CD4-positive, alpha-beta T cell treated with Interleukin-12 subunit alpha and Interleukin-12 subunit beta, for 1 hour (primary cell): ENCODE results near the gene GPR22.
A peak's percentile ranks its signal among the peaks of the same experiment; 100 is the strongest.

Experiments used
- DNase-seq: peaks from one replicate; pipeline ENCODE4 v3.0.0-alpha.2; 2020

GPR22 gene, protein sequence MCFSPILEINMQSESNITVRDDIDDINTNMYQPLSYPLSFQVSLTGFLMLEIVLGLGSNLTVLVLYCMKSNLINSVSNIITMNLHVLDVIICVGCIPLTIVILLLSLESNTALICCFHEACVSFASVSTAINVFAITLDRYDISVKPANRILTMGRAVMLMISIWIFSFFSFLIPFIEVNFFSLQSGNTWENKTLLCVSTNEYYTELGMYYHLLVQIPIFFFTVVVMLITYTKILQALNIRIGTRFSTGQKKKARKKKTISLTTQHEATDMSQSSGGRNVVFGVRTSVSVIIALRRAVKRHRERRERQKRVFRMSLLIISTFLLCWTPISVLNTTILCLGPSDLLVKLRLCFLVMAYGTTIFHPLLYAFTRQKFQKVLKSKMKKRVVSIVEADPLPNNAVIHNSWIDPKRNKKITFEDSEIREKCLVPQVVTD

GRCh38 chr7:107469929-107470328 lies at the start of gene GPR22:
Gene GPR22 (plus strand): TSS chr7:107470057. CDS start chr7:107474061, 4,004 bp downstream.
- no peak for DNase-seq

DNA sequence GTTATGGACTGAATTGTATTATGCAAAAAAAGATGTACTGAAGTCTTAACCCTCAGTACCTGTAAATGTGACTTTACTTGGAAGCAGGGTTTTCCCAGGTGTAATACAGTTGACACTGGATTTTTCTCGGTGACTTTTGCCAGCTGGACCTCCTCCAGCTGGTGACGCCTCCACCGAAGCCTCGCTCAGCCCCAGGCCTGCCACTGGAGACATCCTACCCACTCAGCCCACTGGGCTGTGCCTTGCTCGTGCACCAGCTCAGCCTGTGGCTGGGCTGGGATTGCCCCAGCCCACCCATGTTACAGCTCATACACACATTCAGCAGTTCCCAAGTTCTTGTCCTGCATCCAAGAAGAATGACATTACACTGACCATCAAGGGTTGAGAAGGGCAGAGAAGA lies 42.4 kb upstream of the GPR22 start:
- DNase-seq, result no peak

DNA sequence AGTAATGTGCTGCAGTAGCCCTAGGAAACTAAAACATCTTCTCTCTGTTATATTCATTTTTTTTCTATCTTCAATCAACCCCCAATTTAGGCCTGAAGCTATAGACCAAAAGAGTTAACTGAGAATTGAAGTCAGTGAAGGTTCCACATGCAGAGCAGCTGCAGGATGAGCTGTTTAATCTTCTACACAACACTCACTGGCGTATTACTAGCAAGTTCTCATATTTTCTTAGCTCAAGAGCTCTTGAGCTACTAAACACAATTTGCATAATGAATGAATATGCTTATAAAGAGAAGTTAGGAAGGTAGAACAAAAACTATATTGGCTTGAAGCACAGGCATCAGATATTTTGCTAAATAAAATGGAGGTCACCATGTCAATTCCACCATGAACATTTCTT lies 41.2 kb upstream of the GPR22 start:
- DNase-seq, result no peak

DNA sequence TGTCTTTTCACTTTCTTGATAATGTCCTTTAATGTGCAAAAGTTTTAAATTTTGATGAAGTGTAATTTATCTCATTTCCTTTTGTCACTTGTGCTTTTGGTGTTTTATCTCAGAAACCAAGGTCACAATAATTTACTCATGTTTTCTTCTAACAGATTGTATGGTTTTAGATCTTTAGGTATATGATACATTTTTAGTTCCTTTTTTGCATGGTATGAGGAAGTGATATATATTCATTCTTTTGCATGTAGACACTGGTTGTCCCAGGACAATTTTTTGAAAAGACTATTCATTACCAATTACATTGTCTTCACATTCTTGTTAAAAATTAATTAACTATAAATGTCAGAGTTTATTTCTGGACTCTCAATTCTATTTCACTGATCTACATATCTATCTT lies 39.8 kb upstream of the GPR22 start:
- DNase-seq, result no peak

DNA sequence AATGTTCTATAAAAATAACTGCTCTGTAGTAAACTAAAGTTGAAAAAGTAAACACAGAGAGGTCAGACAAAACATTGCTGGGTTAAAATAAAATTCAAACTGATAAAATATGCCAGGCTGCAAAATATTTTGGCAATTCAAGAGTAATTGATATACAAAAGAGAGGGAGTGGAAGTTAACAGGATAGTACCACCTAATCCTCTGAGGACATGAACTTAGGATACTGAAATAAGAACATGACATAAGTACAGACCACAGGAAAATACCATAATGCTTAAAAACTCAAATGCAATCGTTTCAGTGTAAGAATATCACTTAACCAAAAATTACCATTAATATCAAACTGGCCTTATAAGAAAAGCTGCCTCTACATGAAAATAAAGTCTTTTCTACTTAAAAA lies 37.6 kb upstream of the GPR22 start:
- no peak for DNase-seq

GRCh38 chr7:107435749-107436148 lies 34.1 kb upstream of the GPR22 start:
- DNase-seq, result no peak

DNA sequence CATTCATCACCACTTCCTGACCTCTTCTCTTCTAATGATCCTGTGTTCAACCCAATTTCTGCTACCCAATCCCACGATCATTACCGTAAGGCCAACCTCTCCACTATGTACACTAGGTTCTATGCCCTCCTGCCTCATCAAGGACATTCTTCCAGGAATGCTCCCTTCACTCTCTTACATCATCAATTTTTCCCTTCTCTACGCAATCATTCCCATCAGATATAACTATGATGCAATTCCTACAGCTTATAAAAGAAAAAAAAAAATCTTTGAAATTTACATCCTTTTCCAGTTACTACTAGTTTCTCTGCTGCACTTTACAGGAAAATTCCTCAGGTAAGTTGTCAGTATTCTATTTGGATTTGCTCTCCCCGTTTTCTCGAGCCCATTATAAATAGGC lies 30.8 kb upstream of the GPR22 start:
- no peak for DNase-seq

GRCh38 chr7:107441581-107442422 lies 28.1 kb upstream of the GPR22 start:
- DNase-seq, result no peak

DNA sequence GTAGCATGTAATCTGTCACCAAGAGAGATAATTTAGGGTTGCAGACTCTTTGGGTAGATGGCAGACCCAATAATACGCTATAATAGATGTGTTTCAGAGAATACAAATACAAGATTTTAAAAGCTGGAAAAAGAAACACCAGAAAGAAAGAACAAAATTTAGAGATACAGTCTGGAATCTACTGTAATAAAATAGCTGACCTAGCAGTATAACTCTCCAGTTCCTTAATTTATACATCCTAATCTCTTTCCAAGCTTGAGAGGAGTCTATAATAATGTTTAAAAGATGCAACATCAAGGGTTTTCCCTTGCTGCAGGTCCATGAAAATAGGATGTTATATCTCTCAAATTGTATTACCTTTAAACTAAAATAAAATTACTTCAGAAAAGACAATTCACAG lies 27.2 kb upstream of the GPR22 start:
- DNase-seq, result no peak

DNA sequence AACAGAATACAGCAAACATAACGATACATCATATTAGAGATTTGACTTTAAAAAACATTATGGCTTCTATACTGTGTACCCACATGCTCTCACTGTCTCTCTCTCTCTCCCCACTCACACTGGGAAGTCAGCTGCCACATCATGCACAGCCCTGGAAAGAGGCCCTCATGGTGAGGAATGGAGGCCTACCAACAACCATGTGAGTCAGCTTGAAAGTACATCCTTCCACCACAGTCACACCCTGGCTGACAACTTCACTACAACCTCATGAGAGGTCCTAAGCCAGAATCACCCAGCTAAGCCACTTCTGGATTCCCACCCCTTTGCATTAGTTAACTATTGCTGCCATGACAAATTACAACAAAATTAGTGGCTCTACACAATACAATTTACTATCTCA lies 23.3 kb upstream of the GPR22 start:
- DNase-seq, result no peak

DNA sequence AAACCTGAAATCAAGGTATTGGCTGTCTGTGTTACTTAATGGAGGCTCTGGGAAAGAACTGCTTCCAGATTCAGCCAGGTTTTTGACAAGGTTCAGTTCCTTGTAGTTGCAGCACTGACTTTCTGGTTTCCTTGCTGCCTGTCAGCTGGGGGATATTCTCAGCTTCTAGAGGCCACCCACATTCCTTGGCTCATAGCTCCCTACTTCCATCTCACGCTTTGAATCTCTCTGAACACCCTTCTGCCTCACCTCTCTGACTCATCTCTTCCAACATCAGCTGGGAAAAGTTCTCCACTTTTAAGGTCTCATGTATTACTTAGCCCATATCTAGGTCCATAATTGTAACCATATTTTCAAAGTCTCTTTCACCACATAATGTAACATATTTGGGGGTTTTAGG lies 22.9 kb upstream of the GPR22 start:
- DNase-seq, result no peak

- DNase-seq, result no peak
Measured at GRCh38 chr7:107450970-107451369, 18.9 kb upstream of the GPR22 start.

DNA sequence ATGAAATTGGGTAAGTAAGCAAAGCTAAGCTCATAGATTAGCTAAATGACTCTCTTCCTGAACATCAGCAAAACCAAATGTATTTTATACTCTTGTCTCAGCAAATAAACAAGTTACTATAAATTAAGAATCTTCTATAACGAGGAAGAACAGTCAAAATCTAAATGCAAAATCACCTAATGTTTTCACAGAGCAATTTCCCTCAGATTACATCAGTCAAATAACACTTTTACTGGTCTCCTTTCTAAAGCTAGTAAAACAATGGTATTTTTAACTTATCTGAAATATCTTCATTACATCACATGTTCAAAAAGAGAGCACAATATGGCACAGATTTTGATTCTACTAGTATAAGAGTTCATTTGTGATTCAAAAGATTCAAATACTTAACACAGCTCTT lies 16.5 kb upstream of the GPR22 start:
- DNase-seq, result no peak

DNA sequence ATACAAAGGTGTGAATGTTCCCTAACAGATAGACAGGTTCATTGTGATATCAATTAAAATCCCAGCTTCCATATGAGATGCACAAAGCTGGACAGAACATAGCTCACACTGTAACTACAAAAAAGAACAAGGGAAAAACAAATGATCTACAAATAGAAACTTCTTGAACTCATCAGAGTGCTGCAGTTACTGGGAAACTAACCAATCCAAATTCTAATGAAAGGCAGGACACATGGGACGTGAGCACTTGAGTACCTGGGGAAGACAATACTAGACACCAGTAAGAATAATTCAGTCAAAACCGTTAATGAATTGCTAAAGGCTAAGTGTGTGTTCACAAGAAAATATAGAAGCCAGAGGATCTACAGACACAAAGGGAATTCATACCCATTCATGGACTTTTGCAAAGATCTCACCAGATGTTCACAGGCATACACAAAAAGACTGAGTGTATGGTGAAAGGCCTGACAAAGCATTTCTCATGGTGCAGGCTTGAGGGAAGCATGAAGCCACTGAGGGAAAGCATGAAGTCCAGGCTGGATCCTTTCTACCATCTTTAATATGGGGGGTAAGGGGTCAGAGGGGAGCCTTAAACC lies 7.8 kb upstream of the GPR22 start:
- no peak for DNase-seq

GRCh38 chr7:107463139-107464078 lies 6.4 kb upstream of the GPR22 start:
- DNase-seq, result peak; percentile 54

DNA sequence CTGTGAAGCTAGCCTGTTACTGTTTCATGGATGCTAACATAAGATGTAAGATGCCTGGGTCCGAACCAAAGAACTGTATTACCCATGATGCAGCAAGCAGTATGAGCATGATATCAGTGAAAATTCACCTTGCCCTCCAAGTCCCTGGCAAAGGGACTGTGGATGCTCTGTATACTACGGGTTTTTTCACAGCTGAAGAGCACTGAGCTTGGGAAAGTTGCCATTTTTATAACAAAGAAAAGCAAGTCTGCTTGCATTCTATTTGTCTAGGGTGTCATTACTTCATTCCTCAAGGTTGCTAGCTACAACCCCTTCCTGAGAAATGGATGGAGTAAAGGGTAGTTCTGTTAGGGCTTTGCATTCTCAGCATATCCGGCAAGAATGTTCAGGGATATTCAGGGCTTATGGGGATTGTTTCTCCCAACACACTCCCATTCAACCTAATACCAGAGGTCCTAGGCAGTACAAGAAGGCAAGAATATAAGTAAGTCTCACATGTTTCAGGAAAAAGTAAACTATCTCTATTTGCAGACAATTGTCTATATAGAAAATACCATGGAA lies 5.1 kb upstream of the GPR22 start:
- DNase-seq, result no peak

- DNase-seq, result no peak
Measured at GRCh38 chr7:107467972-107468371, 1.9 kb upstream of the GPR22 start.

- DNase-seq, result no peak
Measured at GRCh38 chr7:107468824-107469223, 1.0 kb upstream of the GPR22 start.

GRCh38 chr7:107471292-107472070 lies 1.6 kb downstream of the GPR22 start:
- no peak for DNase-seq

DNA sequence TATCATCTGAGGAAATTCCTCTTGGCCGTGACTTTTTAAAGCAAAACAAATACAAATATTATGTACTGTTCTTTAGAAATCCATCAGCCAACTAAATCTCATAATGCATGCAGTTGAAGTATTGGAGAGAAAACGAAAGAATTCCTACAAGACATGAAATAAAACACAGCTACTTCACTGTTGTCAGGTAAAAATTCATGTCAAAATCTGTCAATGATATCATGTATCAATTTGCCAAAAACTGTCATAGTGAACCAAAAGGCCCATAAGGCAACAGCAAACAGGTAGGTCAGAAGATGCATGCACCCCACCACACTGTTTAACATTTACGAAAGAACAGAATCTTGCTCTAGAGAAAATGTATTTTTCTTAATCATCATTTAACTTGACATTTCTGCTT lies 2.3 kb downstream of the GPR22 start:
- no peak for DNase-seq

- no peak for DNase-seq
Measured at GRCh38 chr7:107474104-107474521, 4.3 kb downstream of the GPR22 start.
